GM12892 (cell line): Measurements from ENCODE around the gene CLEC17A.

Experiments
- POLR2A ChIP-seq: IDR thresholded peaks from 2 replicates; pipeline ENCODE4 v1.6.1; 2011; ENCODE audit warnings: low read depth, low read length, control low read depth
- POLR2AphosphoS5 ChIP-seq: IDR thresholded peaks from 2 replicates; pipeline ENCODE4 v1.6.1; 2011; ENCODE audit warnings: low read depth, low read length, control low read depth
- TAF1 ChIP-seq: IDR thresholded peaks from 2 replicates; pipeline ENCODE4 v1.6.1; 2011; ENCODE audit warnings: low read depth, mild to moderate bottlenecking, control low read depth, low read length, borderline replicate concordance

DNA sequence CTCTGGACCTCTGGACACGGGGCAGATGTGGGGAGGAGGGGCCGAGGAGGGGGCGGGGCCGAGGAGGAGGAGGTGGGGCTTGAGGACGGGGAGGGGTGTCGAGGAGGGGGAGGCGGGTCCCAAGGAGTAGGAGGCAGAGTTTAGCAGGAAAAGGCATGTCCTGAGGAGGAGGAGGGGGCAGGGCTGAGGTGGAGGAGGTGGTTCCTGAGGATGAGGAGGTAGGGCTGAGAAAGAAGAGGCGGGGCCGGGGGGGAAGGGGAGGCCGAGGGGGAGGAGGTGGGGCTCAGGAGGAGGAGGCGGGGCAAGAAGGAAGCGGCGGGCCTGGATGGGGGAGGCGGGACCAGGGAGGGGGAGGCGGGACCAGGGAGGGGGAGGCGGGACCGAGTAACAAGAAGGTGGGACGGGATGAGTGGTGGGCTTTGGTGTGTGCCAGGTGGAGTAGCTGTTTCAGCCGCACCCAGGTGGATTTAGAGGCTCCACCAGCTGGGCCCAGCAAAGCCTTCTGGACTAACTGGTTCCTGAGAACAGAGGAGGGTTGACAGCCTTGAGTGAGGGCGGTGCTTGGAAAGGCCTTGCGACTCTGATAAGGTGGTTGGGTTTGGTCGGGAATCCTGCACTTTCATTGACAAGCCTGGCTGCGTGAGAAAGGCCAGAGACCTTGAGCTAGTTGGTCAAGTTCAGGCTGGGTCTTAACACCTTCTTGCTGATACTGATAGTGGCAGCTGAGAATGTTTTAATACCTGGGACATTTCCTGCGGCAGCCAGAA lies 45.8 kb upstream of the CLEC17A start:
- TF ChIP-seq TAF1 (no peak), POLR2A (no peak), POLR2AphosphoS5 (no peak)
